ENCODE data around the gene OR9Q1. TPM values are rescaled to one million over a fixed set of nuclear protein-coding genes. Genes with fewer than 3 reads are reported as not detected.
"Not testable (repeated sequence)": the region's sequence is repeated elsewhere in the genome, so short reads cannot be mapped to it uniquely, and the experiment has no call there.

Gene OR9Q1
- total RNA-seq, 1 experiment from 2014 or later, result not detected

- DNase-seq (ENCODE audit: extremely low read depth, low read depth), result no peak
These were observed 101.8 kb downstream of the OR9Q1 start, which contains the start of gene OR9I1 for GRCh38 chr11:58125469-58125868. TSS of gene OR9I1 (minus strand) at chr11:58125530. CDS start at chr11:58119444, 6,086 bp downstream.

- no peak for DNase-seq (ENCODE audit: extremely low read depth, low read depth)
These were observed 103.7 kb downstream of the OR9Q1 start for GRCh38 chr11:58127350-58127749.

- DNase-seq (ENCODE audit: extremely low read depth, low read depth), result no peak
These were observed 109.8 kb downstream of the OR9Q1 start for GRCh38 chr11:58133309-58134076.

GRCh38 chr11:58134151-58134550 is 110.5 kb downstream of the OR9Q1 start:
- DNase-seq (ENCODE audit: extremely low read depth, low read depth), result no peak

GRCh38 chr11:58135171-58135570 is 111.5 kb downstream of the OR9Q1 start:
- no peak for DNase-seq (ENCODE audit: extremely low read depth, low read depth)

GRCh38 chr11:58142761-58143160 is 119.1 kb downstream of the OR9Q1 start:
- DNase-seq (ENCODE audit: extremely low read depth, low read depth), result no peak

- no peak for DNase-seq (ENCODE audit: extremely low read depth, low read depth)
These were observed 129.1 kb downstream of the OR9Q1 start for GRCh38 chr11:58152781-58153180.

- DNase-seq (ENCODE audit: extremely low read depth, low read depth), result no peak
These were observed 140.7 kb downstream of the OR9Q1 start for GRCh38 chr11:58164389-58164788.

- DNase-seq (ENCODE audit: extremely low read depth, low read depth), result no peak
These were observed 141.3 kb downstream of the OR9Q1 start for GRCh38 chr11:58164990-58165389.

GRCh38 chr11:58165504-58166106 is 141.9 kb downstream of the OR9Q1 start:
- no peak for DNase-seq (ENCODE audit: extremely low read depth, low read depth)

- no peak for DNase-seq (ENCODE audit: extremely low read depth, low read depth)
These were observed 153.9 kb downstream of the OR9Q1 start for GRCh38 chr11:58177409-58178054.

GRCh38 chr11:58178444-58178843 is 154.8 kb downstream of the OR9Q1 start:
- DNase-seq (ENCODE audit: extremely low read depth, low read depth), result no peak

GRCh38 chr11:58179648-58180047 is 156.0 kb downstream of the OR9Q1 start:
- no peak for DNase-seq (ENCODE audit: extremely low read depth, low read depth)

GRCh38 chr11:58186938-58187337 is 163.3 kb downstream of the OR9Q1 start:
- no peak for DNase-seq (ENCODE audit: extremely low read depth, low read depth)

- DNase-seq (ENCODE audit: extremely low read depth, low read depth), result no peak
These were observed 165.1 kb downstream of the OR9Q1 start, which contains the start of gene OR9Q2 for GRCh38 chr11:58188770-58189169. TSS of gene OR9Q2 (plus strand) at chr11:58189070. CDS start at chr11:58190491, 1,421 bp downstream.

GRCh38 chr11:58192229-58192628 is 168.5 kb downstream of the OR9Q1 start:
- no peak for DNase-seq (ENCODE audit: extremely low read depth, low read depth)

GRCh38 chr11:58193391-58193790 is 169.7 kb downstream of the OR9Q1 start:
- no peak for DNase-seq (ENCODE audit: extremely low read depth, low read depth)

GRCh38 chr11:58195939-58196338 is 172.3 kb downstream of the OR9Q1 start:
- no peak for DNase-seq (ENCODE audit: extremely low read depth, low read depth)

GRCh38 chr11:58199271-58199670 is 175.6 kb downstream of the OR9Q1 start:
- DNase-seq (ENCODE audit: extremely low read depth, low read depth), result no peak

- no peak for DNase-seq (ENCODE audit: extremely low read depth, low read depth)
These were observed 180.4 kb downstream of the OR9Q1 start, which contains the start of gene OR1S2 for GRCh38 chr11:58204042-58204441. TSS of gene OR1S2 (minus strand) at chr11:58204142. CDS start at chr11:58204142, 0 bp downstream.

- not testable (repeated sequence) for DNase-seq (ENCODE audit: extremely low read depth, low read depth)
These were observed 188.7 kb downstream of the OR9Q1 start, which contains the start of gene OR1S1 for GRCh38 chr11:58212420-58212819. TSS of gene OR1S1 (plus strand) at chr11:58212720.
